HG03342 (cell line): ENCODE results near the gene LRRC26.

ENCODE experiments used
- ATAC-seq: cut with Tn5 transposase; IDR thresholded peaks from one replicate; pipeline ENCODE4 v1.9.1; 2021; ENCODE audit warnings: mild to moderate bottlenecking, moderate library complexity; ENCODE audit not compliant: unreplicated experiment

Gene LRRC26

GRCh38 chr9:137184881-137185660, 15.2 kb upstream of the LRRC26 start:
- ATAC-seq: no peak

- ATAC-seq: no peak
Measured at GRCh38 chr9:137183980-137184595, 14.2 kb upstream of the LRRC26 start.

- no peak for ATAC-seq
Measured at GRCh38 chr9:137182836-137183235, 13.0 kb upstream of the LRRC26 start.

GRCh38 chr9:137181680-137182079, 11.8 kb upstream of the LRRC26 start:
- no peak for ATAC-seq

GRCh38 chr9:137180491-137180890, 10.6 kb upstream of the LRRC26 start:
- no peak for ATAC-seq

- ATAC-seq: no peak
Measured at GRCh38 chr9:137179761-137180160, 9.9 kb upstream of the LRRC26 start.

- ATAC-seq: no peak
Measured at GRCh38 chr9:137178939-137179630, 9.2 kb upstream of the LRRC26 start.

- ATAC-seq: no peak
Measured at GRCh38 chr9:137178201-137178938, 8.5 kb upstream of the LRRC26 start.

- no peak for ATAC-seq
Measured at GRCh38 chr9:137176302-137177182, 6.7 kb upstream of the LRRC26 start.

GRCh38 chr9:137175345-137175961, 5.6 kb upstream of the LRRC26 start:
- ATAC-seq: no peak

GRCh38 chr9:137174722-137175293, 5.0 kb upstream of the LRRC26 start:
- no peak for ATAC-seq

GRCh38 chr9:137173796-137174664, 4.2 kb upstream of the LRRC26 start:
- no peak for ATAC-seq

- ATAC-seq: no peak
Measured at GRCh38 chr9:137172901-137173795, 3.3 kb upstream of the LRRC26 start.

- no peak for ATAC-seq
Measured at GRCh38 chr9:137171149-137171900, 1.5 kb upstream of the LRRC26 start.

- ATAC-seq: no peak
Measured at GRCh38 chr9:137170486-137171148, 766 bp upstream of the LRRC26 start.
